GM12874 (cell line): Measurements from ENCODE around the gene TMEM178A.

Source experiments
- CTCF ChIP-seq: IDR thresholded peaks from 2 replicates; pipeline ENCODE4 v1.5.1; 2011; ENCODE audit warnings: low read depth, mild to moderate bottlenecking, control low read depth, low read length, moderate library complexity; ENCODE audit not compliant: insufficient read depth

The TMEM178A gene

GRCh38 chr2:39735648-39736047 lies 69.9 kb downstream of the TMEM178A start:
- TF ChIP-seq CTCF = no peak

- no peak for TF ChIP-seq CTCF
Measured at GRCh38 chr2:39736640-39737039, 70.9 kb downstream of the TMEM178A start.

GRCh38 chr2:39737661-39738060 lies 71.9 kb downstream of the TMEM178A start:
- no peak for TF ChIP-seq CTCF

GRCh38 chr2:39738936-39739335 lies 73.2 kb downstream of the TMEM178A start:
- no peak for TF ChIP-seq CTCF

- no peak for TF ChIP-seq CTCF
Measured at GRCh38 chr2:39739386-39739785, 73.7 kb downstream of the TMEM178A start.

GRCh38 chr2:39741871-39742270 lies 76.2 kb downstream of the TMEM178A start:
- TF ChIP-seq CTCF = no peak

GRCh38 chr2:39743269-39743776 lies 77.6 kb downstream of the TMEM178A start:
- no peak for TF ChIP-seq CTCF
